ENCODE results near the gene EXOC7. TPM values are rescaled to one million over a fixed set of nuclear protein-coding genes. Genes with fewer than 3 reads are reported as not detected.

EXOC7 gene
- total and polyA plus RNA-seq, 2 donors (not counting 1 experiment from before 2014, with no cell fraction given) = 66.8 to 88.8 TPM

GRCh38 chr17:76119409-76120371 lies 16.1 kb upstream of the EXOC7 start:
- TF ChIP-seq CTCF (conservative IDR thresholded peaks at IDR 0.05 in 1 of 2, IDR thresholded peaks at IDR 0.05 in 1 of 2; ENCODE audit: low read depth in 1 of 2, low read length in 2 of 2) (no peak), EZH2 (IDR thresholded peaks at IDR 0.05; ENCODE audit: low read length, missing control alignments) (no peak)
- Histone ChIP-seq H3K79me2 (ENCODE audit: control insufficient read depth, insufficient read depth, low read length) (no peaks in the 10 kb centered on the region), H3K4me3 (replicated peaks in 1 of 4; ENCODE audit: control extremely low read depth in 1 of 4, insufficient read depth in 1 of 4, low read depth in 3 of 4, low read length in 4 of 4) (no peak overlapping the region)

GRCh38 chr17:76115138-76115754 lies 11.7 kb upstream of the EXOC7 start:
- H4K20me1 ChIP-seq (ENCODE audit: control insufficient read depth, extremely low read depth, insufficient read depth, low read length) = no peaks in the 10 kb centered on the region
- H3K27me3 ChIP-seq (ENCODE audit: control insufficient read depth, insufficient read depth, low read length) = no peaks in the 10 kb centered on the region
- no peak for DNase-seq (ENCODE audit: low read depth in 2 of 2)
- H3K27ac ChIP-seq (ENCODE audit: insufficient read depth, low read length) = no peak overlapping the region
- no peak overlapping the region for H3K4me3 ChIP-seq (replicated peaks in 1 of 4; ENCODE audit: control extremely low read depth in 1 of 4, insufficient read depth in 1 of 4, low read depth in 3 of 4, low read length in 4 of 4)
- no peak overlapping the region for H3K9ac ChIP-seq (ENCODE audit: insufficient read depth, low read length)
- no peak overlapping the region for H2AFZ ChIP-seq (ENCODE audit: low read length)
- no peak overlapping the region for H3K4me2 ChIP-seq (ENCODE audit: extremely low read depth, insufficient read depth, low read length)
- no peaks in the 10 kb centered on the region for H3K9me3 ChIP-seq (ENCODE audit: control insufficient read depth, insufficient read depth, low read depth, low read length)
- H3K36me3 ChIP-seq (ENCODE audit: control insufficient read depth, insufficient read depth, low read length) = no peaks in the 10 kb centered on the region
- TF ChIP-seq CTCF (conservative IDR thresholded peaks at IDR 0.05 in 1 of 2, IDR thresholded peaks at IDR 0.05 in 1 of 2; ENCODE audit: low read depth in 1 of 2, low read length in 2 of 2) = no peak
- no peak for TF ChIP-seq EZH2 (IDR thresholded peaks at IDR 0.05; ENCODE audit: low read length, missing control alignments)
- H3K4me1 ChIP-seq (ENCODE audit: control insufficient read depth, extremely low read depth, insufficient read depth, low read length) = no peaks in the 10 kb centered on the region
- no peaks in the 10 kb centered on the region for H3K79me2 ChIP-seq (ENCODE audit: control insufficient read depth, insufficient read depth, low read length)

More at GRCh38 chr17:76119409-76120371, 16.1 kb upstream of the EXOC7 start:
- H3K9ac ChIP-seq (ENCODE audit: insufficient read depth, low read length) = no peak overlapping the region
- H3K36me3 ChIP-seq (ENCODE audit: control insufficient read depth, insufficient read depth, low read length) = no peaks in the 10 kb centered on the region
- no peak overlapping the region for H2AFZ ChIP-seq (ENCODE audit: low read length)
- H4K20me1 ChIP-seq (ENCODE audit: control insufficient read depth, extremely low read depth, insufficient read depth, low read length) = no peaks in the 10 kb centered on the region
- H3K27me3 ChIP-seq (ENCODE audit: control insufficient read depth, insufficient read depth, low read length) = peaks cover 5% of the 10 kb centered on the region
- no peaks in the 10 kb centered on the region for H3K4me1 ChIP-seq (ENCODE audit: control insufficient read depth, extremely low read depth, insufficient read depth, low read length)
- no peak for DNase-seq (ENCODE audit: low read depth in 2 of 2)
- no peak overlapping the region for H3K4me2 ChIP-seq (ENCODE audit: extremely low read depth, insufficient read depth, low read length)
- H3K9me3 ChIP-seq (ENCODE audit: control insufficient read depth, insufficient read depth, low read depth, low read length) = no peaks in the 10 kb centered on the region
- H3K27ac ChIP-seq (ENCODE audit: insufficient read depth, low read length) = no peak overlapping the region

GRCh38 chr17:76111956-76112355 lies 8.4 kb upstream of the EXOC7 start:
- H3K36me3 ChIP-seq (ENCODE audit: control insufficient read depth, insufficient read depth, low read length) = no peaks in the 10 kb centered on the region
- peak in 1 of 2 donors; percentile 34 for DNase-seq (ENCODE audit: low read depth in 2 of 2)
- no peaks in the 10 kb centered on the region for H3K9me3 ChIP-seq (ENCODE audit: control insufficient read depth, insufficient read depth, low read depth, low read length)
- no peak for TF ChIP-seq EZH2 (IDR thresholded peaks at IDR 0.05; ENCODE audit: low read length, missing control alignments)
- H3K27me3 ChIP-seq (ENCODE audit: control insufficient read depth, insufficient read depth, low read length) = no peaks in the 10 kb centered on the region
- no peak overlapping the region for H3K4me3 ChIP-seq (replicated peaks in 1 of 4; ENCODE audit: control extremely low read depth in 1 of 4, insufficient read depth in 1 of 4, low read depth in 3 of 4, low read length in 4 of 4)
- no peak overlapping the region for H3K9ac ChIP-seq (ENCODE audit: insufficient read depth, low read length)
- no peaks in the 10 kb centered on the region for H3K4me1 ChIP-seq (ENCODE audit: control insufficient read depth, extremely low read depth, insufficient read depth, low read length)
- H3K27ac ChIP-seq (ENCODE audit: insufficient read depth, low read length) = no peak overlapping the region
- H2AFZ ChIP-seq (ENCODE audit: low read length) = no peak overlapping the region
- no peaks in the 10 kb centered on the region for H3K79me2 ChIP-seq (ENCODE audit: control insufficient read depth, insufficient read depth, low read length)
- no peaks in the 10 kb centered on the region for H4K20me1 ChIP-seq (ENCODE audit: control insufficient read depth, extremely low read depth, insufficient read depth, low read length)
- no peak overlapping the region for H3K4me2 ChIP-seq (ENCODE audit: extremely low read depth, insufficient read depth, low read length)

Data from fibroblast of lung (primary cell).